ENCODE data around the gene UMOD.

DNA sequence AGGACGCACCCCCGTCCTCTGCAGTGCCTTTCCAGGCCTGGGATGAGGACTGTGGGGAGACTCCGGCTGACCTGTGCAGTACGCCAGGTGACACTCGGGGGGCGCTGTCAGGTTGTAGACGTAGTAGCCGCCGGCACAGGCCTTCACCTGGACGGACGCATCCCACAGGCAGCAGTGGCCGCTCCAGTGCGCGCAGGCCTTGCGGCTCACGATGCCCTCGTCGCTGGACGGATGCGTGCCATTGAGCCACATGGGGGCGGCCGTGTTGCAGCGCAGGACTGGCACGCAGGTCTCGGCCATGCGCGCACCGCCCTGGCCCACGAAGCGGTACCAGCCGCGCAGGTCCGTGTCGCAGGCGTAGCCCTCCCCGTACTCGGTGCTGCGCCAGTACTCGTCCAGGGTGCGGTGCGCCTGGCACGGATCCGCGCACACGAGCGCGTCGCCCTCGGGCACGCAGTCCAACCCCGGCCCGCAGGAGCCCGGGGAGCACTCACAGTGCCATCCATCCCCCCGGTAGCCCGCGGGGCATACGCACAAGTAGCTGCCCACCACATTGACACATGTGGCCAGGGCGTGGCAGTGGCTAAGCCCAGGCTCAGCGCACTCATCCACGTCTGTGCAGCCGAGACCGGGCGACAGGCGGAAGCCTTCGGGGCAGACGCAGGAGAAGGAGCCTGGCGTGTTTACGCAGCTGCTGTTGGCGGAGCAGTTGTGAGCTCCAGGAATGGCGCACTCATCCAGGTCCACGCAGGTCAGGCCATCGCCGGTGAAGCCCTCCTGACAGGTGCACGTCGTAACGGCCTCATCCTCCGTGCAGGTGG is 3.9 kb downstream of the UMOD start:
- TF ChIP-seq, protein P1, sequence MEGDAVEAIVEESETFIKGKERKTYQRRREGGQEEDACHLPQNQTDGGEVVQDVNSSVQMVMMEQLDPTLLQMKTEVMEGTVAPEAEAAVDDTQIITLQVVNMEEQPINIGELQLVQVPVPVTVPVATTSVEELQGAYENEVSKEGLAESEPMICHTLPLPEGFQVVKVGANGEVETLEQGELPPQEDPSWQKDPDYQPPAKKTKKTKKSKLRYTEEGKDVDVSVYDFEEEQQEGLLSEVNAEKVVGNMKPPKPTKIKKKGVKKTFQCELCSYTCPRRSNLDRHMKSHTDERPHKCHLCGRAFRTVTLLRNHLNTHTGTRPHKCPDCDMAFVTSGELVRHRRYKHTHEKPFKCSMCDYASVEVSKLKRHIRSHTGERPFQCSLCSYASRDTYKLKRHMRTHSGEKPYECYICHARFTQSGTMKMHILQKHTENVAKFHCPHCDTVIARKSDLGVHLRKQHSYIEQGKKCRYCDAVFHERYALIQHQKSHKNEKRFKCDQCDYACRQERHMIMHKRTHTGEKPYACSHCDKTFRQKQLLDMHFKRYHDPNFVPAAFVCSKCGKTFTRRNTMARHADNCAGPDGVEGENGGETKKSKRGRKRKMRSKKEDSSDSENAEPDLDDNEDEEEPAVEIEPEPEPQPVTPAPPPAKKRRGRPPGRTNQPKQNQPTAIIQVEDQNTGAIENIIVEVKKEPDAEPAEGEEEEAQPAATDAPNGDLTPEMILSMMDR (IDR thresholded peaks at IDR 0.05; ENCODE audit: insufficient read depth, low read length, poor library complexity, severe bottlenecking) = no peak
- no peak for TF ChIP-seq EZH2phosphoT487 (conservative IDR thresholded peaks at IDR 0.05; ENCODE audit: low read length)

Measured in SU-DHL-6 (cell line).